IgD-negative memory B cell (primary cell): ENCODE data around the gene EHD1. TPM values are rescaled to one million over a fixed set of nuclear protein-coding genes. Genes with fewer than 3 reads are reported as not detected.
"Not testable (repeated sequence)": the region's sequence is repeated elsewhere in the genome, so short reads cannot be mapped to it uniquely, and the experiment has no call there.

Experiments used
- H3K27ac Mint-ChIP-seq, 3 donors: one replicate each; pipeline ENCODE4 v1.8.0; 2020 to 2022; ENCODE audit warnings: mild to moderate bottlenecking in 3 of 3, mixed read lengths in 3 of 3, moderate library complexity in 1 of 3
- H3K27me3 Mint-ChIP-seq: one replicate; pipeline ENCODE4 v1.8.0; 2021; ENCODE audit warnings: mixed read lengths
- H3K36me3 Mint-ChIP-seq: one replicate; pipeline ENCODE4 v1.8.0; 2020; ENCODE audit warnings: mild to moderate bottlenecking, mixed read lengths
- H3K4me1 Mint-ChIP-seq, 3 donors: one replicate each; pipeline ENCODE4 v1.8.0; 2020 to 2022; ENCODE audit warnings: mixed read lengths in 3 of 3, mild to moderate bottlenecking in 1 of 3
- H3K4me3 Mint-ChIP-seq, 4 donors: one replicate each; pipeline ENCODE4 v1.8.0; 2020 to 2022; ENCODE audit warnings: mild to moderate bottlenecking in 4 of 4, mixed read lengths in 4 of 4, moderate library complexity in 3 of 4
- H3K9me3 Mint-ChIP-seq, 3 donors: one replicate each; pipeline ENCODE4 v1.8.0; 2020 to 2021; ENCODE audit warnings: mixed read lengths in 3 of 3, mild to moderate bottlenecking in 1 of 3
- polyA plus RNA-seq: library from polyadenylated mRNA; unstranded; fragments of 300-500 nt; fragmentation: Illumina TruSeq; gene quantifications from one replicate; pipeline ENCODE4 v1.2.3, GENCODE V29; 2021

Gene EHD1
- polyA plus RNA-seq, 1 donor from 2014 or later: 210 TPM

GRCh38 chr11:64815433-64815832, 63.0 kb downstream of the EHD1 start:
- not testable (repeated sequence) for H3K9me3 Mint-ChIP-seq, H3K27ac Mint-ChIP-seq, H3K27me3 Mint-ChIP-seq, H3K36me3 Mint-ChIP-seq
- Mint-ChIP-seq H3K4me1 (peaks cover 10 to 18% (median 15%) of the 10 kb centered on the region in 3 donors), H3K4me3 (peak overlapping the region in 1 of 4 donors; percentile 81)

- H3K27ac Mint-ChIP-seq: peak overlapping the region; percentile 77 to 94 (median 90)
- peaks cover 15 to 19% (median 17%) of the 10 kb centered on the region in 3 donors for H3K4me1 Mint-ChIP-seq
- H3K4me3 Mint-ChIP-seq: peak overlapping the region; percentile 24 to 80 (median 50)
- no peaks in the 10 kb centered on the region for H3K9me3 Mint-ChIP-seq
- no peaks in the 10 kb centered on the region for H3K27me3 Mint-ChIP-seq
- no peaks in the 10 kb centered on the region for H3K36me3 Mint-ChIP-seq
Observed at GRCh38 chr11:64814712-64815187, 63.7 kb downstream of the EHD1 start.

GRCh38 chr11:64813826-64814225, 64.6 kb downstream of the EHD1 start:
- Mint-ChIP-seq H3K4me1 (peaks cover 18 to 26% (median 22%) of the 10 kb centered on the region in 3 donors), H3K27ac (peak overlapping the region in 1 of 3 donors; percentile 83), H3K4me3 (peak overlapping the region in 1 of 4 donors; percentile 64), H3K9me3 (no peaks in the 10 kb centered on the region), H3K36me3 (no peaks in the 10 kb centered on the region), H3K27me3 (no peaks in the 10 kb centered on the region)

GRCh38 chr11:64810891-64811272, 67.5 kb downstream of the EHD1 start:
- H3K9me3 Mint-ChIP-seq: no peaks in the 10 kb centered on the region
- H3K36me3 Mint-ChIP-seq: peaks cover 2% of the 10 kb centered on the region
- peak overlapping the region; percentile 69 to 87 (median 86) for H3K27ac Mint-ChIP-seq
- peaks cover 22 to 29% (median 23%) of the 10 kb centered on the region in 3 donors for H3K4me1 Mint-ChIP-seq
- no peaks in the 10 kb centered on the region for H3K27me3 Mint-ChIP-seq
- peak overlapping the region; percentile 93 to 98 (median 96) for H3K4me3 Mint-ChIP-seq

GRCh38 chr11:64810271-64810890, 68.0 kb downstream of the EHD1 start, which contains the start of gene MEN1:
TSS of gene MEN1 (minus strand) at chr11:64810551. CDS start at chr11:64810109, 442 bp downstream.
- peak within 1 kb of the TSS; percentile 69 to 87 (median 86) for H3K27ac Mint-ChIP-seq
- peaks cover 21 to 26% (median 22%) of the 10 kb centered on the region in 3 donors for H3K4me1 Mint-ChIP-seq
- H3K9me3 Mint-ChIP-seq: no peaks in the 10 kb centered on the region
- H3K36me3 Mint-ChIP-seq: peaks cover 2% of the 10 kb centered on the region
- no peaks in the 10 kb centered on the region for H3K27me3 Mint-ChIP-seq
- H3K4me3 Mint-ChIP-seq: peak within 1 kb of the TSS; percentile 93 to 98 (median 96)

- peak overlapping the region; percentile 62 to 86 (median 74) for H3K27ac Mint-ChIP-seq
- H3K9me3 Mint-ChIP-seq: no peaks in the 10 kb centered on the region
- peaks cover 20 to 23% (median 20%) of the 10 kb centered on the region in 3 donors for H3K4me1 Mint-ChIP-seq
- H3K4me3 Mint-ChIP-seq: peak overlapping the region; percentile 93 to 98 (median 96)
- no peaks in the 10 kb centered on the region for H3K27me3 Mint-ChIP-seq
- H3K36me3 Mint-ChIP-seq: peaks cover 2% of the 10 kb centered on the region
Observed at GRCh38 chr11:64809781-64810241, 68.6 kb downstream of the EHD1 start.

GRCh38 chr11:64805481-64805880, 72.9 kb downstream of the EHD1 start:
- H3K36me3 Mint-ChIP-seq: peaks cover 2% of the 10 kb centered on the region
- no peaks in the 10 kb centered on the region for H3K9me3 Mint-ChIP-seq
- H3K4me3 Mint-ChIP-seq: peak overlapping the region in 2 of 4 donors; percentile 31 to 57
- H3K27me3 Mint-ChIP-seq: no peaks in the 10 kb centered on the region
- no peak overlapping the region for H3K27ac Mint-ChIP-seq
- peaks cover 15 to 27% (median 23%) of the 10 kb centered on the region in 3 donors for H3K4me1 Mint-ChIP-seq

- Mint-ChIP-seq H3K4me1 (peaks cover 14 to 28% (median 18%) of the 10 kb centered on the region in 3 donors), H3K4me3 (peak overlapping the region in 3 of 4 donors; percentile 88 to 95 (median 92)), H3K9me3 (no peaks in the 10 kb centered on the region), H3K27me3 (no peaks in the 10 kb centered on the region), H3K36me3 (peaks cover 5% of the 10 kb centered on the region), H3K27ac (peak overlapping the region in 2 of 3 donors; percentile 94 to 96)
Observed at GRCh38 chr11:64804346-64805210, 73.8 kb downstream of the EHD1 start.

GRCh38 chr11:64803846-64804345, 74.5 kb downstream of the EHD1 start:
- H3K9me3 Mint-ChIP-seq: no peaks in the 10 kb centered on the region
- H3K36me3 Mint-ChIP-seq: peaks cover 7% of the 10 kb centered on the region
- H3K27me3 Mint-ChIP-seq: no peaks in the 10 kb centered on the region
- peak overlapping the region; percentile 94 to 96 (median 95) for H3K27ac Mint-ChIP-seq
- peak overlapping the region; percentile 88 to 95 (median 93) for H3K4me3 Mint-ChIP-seq
- peaks cover 13 to 26% (median 20%) of the 10 kb centered on the region in 3 donors for H3K4me1 Mint-ChIP-seq

GRCh38 chr11:64803158-64803845, 75.1 kb downstream of the EHD1 start, which contains the start of gene MAP4K2:
TSS of gene MAP4K2 (minus strand) at chr11:64803214. CDS start at chr11:64803149, 65 bp downstream.
- Mint-ChIP-seq H3K9me3 (no peaks in the 10 kb centered on the region), H3K4me1 (peaks cover 13 to 28% (median 22%) of the 10 kb centered on the region in 3 donors), H3K36me3 (peaks cover 7% of the 10 kb centered on the region), H3K4me3 (peak within 1 kb of the TSS; percentile 88 to 95 (median 94)), H3K27me3 (no peaks in the 10 kb centered on the region), H3K27ac (peak within 1 kb of the TSS; percentile 94 to 96 (median 95))

GRCh38 chr11:64802370-64803157, 75.9 kb downstream of the EHD1 start:
- Mint-ChIP-seq H3K27ac (peak overlapping the region; percentile 88 to 95 (median 89)), H3K4me3 (peak overlapping the region; percentile 83 to 94 (median 92)), H3K27me3 (no peaks in the 10 kb centered on the region), H3K4me1 (peaks cover 13 to 26% (median 20%) of the 10 kb centered on the region in 3 donors), H3K9me3 (no peaks in the 10 kb centered on the region), H3K36me3 (peaks cover 7% of the 10 kb centered on the region)
